ENCODE measurements around the gene BZW2.
"Not testable (repeated sequence)": the region's sequence is repeated elsewhere in the genome, so short reads cannot be mapped to it uniquely, and the experiment has no call there.

The BZW2 gene

DNA sequence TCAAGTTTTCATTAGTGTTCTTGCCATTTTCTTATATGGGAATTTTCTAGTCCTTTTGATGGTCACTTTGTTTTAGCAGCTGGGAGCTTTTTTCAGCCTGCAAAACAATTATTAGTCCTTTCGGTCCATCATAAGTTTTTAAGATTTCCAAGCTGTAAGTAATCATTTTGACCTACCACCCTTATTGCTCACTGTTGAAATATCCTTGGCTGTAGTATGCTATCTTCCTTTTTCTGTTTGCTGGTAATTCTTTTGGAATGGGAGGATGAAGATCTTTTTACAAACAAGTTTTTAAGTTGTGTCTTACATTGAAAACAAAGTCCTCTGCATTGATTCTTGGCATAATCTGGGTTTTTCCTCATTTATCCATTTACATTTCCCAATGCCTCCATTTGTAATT is 24.0 kb downstream of the BZW2 start:
- no peak for DNase-seq (ENCODE audit: low read depth in 2 of 2)

DNA sequence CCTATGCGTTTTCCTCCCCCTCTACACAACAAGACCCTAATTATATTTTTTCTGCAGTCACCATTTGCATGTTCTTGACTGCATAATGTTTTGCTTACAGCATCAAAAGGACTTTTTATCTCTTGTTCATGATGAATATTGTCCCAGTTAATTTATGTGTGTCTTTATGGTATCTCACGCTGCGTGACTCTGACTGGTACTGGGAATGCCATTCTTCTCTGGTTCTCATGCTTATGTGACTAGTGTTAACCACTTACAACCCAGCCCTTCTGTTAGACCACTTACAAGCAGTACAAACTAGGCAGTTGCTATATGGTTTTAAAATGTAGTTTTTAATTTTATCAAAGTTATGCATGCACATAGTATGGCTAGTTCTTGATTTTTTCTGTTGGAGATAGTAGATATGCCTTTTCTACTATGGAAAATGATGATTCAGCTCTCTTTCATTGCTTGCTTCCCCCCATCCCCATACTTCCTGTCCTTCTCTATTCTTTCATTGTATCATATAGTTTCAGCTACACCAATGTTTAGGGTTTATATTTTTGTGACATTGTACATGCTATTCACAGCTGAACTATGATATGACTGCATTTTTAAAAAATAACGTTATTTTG is 24.9 kb downstream of the BZW2 start:
- no peak for DNase-seq (ENCODE audit: low read depth in 2 of 2)

DNA sequence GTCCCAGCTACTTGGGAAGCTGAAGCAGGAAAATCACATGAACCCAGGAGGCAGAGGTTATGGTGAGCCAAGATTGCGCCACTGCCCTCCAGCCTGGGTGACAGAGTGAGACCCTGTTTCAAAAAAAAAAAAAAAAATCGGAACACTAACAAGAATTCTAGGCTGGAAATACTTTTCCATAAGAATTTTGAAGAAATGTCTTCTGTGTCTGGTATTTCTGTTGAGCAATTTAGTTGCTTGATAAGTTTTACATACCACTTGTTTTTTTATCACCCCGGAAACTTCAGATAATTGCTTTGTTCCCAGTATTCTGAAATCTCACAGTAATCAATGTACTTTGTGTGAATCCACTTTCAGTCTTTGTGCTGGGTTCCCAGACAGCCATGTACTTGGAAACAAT is 25.8 kb downstream of the BZW2 start:
- no peak for DNase-seq (ENCODE audit: low read depth in 2 of 2)

DNA sequence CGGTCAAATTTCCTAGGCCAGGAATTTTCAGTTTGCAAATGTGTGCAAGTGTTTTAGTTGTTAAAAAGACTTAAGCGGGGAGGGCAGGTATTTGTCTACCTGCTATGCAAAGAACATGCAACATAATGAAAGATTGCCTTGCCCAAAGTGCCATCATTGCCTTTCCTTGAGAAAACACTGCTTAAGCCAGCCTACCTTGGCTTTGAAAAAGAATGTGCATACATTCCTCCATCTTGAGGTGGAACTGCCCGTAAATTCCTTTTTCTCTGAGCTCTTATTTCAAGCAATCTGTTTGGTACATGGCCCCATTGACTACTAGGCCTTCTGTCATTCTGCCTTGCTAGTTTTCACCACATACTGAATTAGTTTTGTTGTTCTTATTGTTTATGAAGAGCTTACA is 29.3 kb downstream of the BZW2 start:
- DNase-seq (ENCODE audit: low read depth in 2 of 2) = no peak

- no peak for DNase-seq (ENCODE audit: low read depth in 2 of 2)
Measured at GRCh38 chr7:16677978-16678494, 32.1 kb downstream of the BZW2 start.

GRCh38 chr7:16678645-16679566 is 32.9 kb downstream of the BZW2 start:
- not testable (repeated sequence) for DNase-seq (ENCODE audit: low read depth in 2 of 2)

GRCh38 chr7:16684935-16685334 is 39.0 kb downstream of the BZW2 start:
- DNase-seq (ENCODE audit: low read depth in 2 of 2) = no peak

DNA sequence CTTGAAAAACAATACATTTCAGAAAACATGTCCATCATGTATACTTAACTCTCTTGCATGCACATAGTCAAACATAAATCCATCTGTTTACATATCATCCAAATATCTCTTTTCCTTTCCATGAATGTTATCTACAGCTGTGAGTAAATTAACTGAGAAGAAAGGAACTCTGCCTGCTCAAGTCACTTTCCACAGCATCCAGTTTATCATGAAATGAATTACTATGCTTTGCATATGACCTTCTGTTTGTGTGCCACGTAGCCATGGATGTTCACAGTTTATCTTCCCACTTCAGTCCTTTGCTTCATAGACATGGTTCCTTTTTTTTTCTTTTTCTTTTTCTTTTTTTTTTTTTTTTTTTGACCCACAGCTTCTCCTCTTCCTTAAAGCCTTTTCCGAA is 39.6 kb downstream of the BZW2 start:
- DNase-seq (ENCODE audit: low read depth in 2 of 2) = no peak

GRCh38 chr7:16688249-16688648 is 42.3 kb downstream of the BZW2 start:
- no peak for DNase-seq (ENCODE audit: low read depth in 2 of 2)

- no peak for DNase-seq (ENCODE audit: low read depth in 2 of 2)
Measured at GRCh38 chr7:16691241-16691640, 45.3 kb downstream of the BZW2 start.

DNA sequence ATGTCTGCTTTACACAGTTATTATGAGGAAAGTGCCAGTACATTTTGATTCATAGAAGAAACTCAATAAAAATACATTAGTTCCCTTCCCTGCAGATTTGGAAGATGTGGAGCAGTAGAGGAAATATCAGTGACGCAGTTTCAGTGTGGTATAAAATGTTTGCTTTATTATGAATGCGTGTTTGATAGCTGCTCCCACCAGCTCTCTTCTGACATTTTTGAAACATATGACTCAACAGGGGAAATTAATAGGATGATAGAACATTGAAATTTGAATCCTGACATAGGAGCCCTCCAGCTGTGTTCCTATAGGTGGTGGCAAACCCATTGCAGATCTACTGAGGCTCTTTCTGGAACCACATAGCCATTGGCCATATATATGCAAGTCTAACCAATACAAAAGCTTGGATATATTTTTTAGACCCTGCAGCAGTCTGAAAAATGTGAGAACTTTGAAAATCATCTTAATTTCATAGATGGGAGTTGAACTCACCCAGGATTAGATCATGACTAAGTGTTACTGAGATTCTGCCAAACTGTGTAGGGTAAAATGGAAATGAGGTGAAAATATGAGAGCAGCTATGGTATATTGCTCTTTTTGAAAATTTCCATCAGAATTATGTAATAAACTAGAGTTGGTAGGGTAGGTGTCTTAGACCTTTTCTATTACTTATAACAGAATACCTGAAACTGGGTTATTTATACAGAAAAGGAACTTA is 47.8 kb downstream of the BZW2 start:
- no peak for DNase-seq (ENCODE audit: low read depth in 2 of 2)

DNA sequence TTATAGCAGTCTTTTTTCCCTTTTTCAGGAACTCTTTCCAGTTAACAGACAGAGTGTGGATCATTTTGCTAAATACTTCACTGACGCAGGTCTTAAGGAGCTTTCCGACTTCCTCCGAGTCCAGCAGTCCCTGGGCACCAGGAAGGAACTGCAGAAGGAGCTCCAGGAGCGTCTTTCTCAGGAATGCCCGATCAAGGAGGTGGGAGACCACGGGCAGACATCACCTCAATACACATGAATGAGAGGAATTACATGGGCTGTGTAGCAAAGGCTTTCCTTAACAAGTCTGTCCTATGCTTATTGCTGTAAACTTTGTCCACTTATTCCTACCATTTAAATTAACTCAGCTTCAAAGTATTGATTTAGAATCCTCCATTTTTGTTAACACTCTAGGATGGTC is 48.8 kb downstream of the BZW2 start:
- no peak for DNase-seq (ENCODE audit: low read depth in 2 of 2)

- no peak for DNase-seq (ENCODE audit: low read depth in 2 of 2)
Measured at GRCh38 chr7:16695621-16696237, 49.7 kb downstream of the BZW2 start.

DNA sequence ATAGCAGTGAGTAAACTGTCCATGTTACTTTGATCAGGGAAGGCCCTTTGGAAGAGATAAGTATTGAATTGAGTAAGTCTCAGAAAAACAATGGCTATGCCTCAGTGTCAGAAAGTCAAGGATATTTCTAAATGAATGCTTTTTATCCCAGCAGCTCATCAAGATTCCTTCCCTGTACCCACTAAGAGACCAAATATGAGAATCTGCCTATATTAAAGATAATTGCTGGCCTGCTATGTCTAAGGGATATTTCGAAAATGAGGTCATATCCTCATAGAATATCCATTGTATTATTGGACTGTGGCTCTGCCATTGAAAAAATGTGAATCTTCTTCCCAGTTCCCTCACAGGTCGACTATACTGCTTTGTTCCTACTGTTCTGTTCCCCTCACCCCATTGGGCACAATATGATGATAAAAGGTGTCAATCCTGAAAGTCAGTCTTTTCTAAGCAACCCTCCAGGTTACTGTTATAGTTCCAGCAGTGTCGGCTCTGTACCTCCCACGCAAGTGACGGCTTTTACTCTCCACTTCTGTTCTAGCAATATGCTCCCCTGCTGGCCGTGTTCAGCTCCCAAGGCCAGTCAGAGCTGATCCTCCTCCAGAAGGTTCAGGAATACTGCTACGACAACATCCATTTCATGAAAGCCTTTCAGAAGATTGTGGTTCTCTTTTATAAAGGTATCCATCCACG is 51.7 kb downstream of the BZW2 start:
- DNase-seq (ENCODE audit: low read depth in 2 of 2) = no peak

DNA sequence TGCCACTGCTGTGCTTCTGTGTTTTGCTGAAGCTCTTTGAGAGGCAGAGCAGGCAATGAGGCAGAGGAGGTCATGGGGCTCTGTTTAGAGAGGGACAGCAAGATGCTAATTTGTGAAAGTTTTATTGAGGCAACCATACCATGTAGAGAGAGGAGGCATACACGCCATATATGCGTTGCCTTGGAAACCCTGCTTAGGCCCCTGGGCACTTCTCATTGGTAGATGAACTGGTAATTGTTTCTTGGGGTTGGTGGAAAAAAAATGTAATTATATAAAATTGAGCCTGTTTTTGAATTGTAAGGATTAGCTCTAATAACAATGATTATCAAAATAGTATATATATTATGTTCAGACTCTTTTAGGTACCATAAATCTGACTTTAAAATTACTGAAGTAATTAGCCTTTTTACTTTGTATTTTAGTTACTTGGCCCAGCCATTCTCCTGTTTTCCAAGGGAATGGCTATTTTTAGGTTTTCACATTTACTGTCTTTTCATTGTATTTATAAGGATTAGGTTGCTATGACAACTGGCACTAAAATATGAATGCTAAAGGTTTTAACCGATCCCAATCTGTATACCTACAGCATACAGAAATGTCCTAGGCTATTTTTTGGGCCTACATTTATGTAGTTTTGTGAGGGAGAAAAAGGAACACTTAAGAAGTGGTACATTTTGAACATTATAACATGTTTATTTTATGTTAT is 52.4 kb downstream of the BZW2 start:
- no peak for DNase-seq (ENCODE audit: low read depth in 2 of 2)

DNA sequence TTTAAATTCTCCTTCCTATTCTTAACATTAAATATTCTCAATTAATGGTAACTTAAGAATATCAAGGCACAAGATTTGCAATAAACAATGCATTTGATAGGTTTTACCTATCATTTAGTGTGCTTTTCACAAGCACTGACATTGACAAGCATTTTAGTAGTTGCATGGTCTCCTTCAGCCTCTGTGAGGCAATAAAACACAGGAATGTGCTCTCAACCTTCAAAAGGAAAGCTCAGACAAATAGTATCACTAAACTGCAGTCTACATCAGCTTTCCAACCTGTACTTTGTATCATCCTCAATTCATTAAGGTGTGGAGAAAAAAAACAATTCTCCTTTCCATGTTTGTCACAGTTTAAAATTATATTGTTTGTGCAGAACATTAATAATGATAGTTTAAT is 56.5 kb downstream of the BZW2 start:
- DNase-seq (ENCODE audit: low read depth in 2 of 2) = no peak

- no peak for DNase-seq (ENCODE audit: low read depth in 2 of 2)
Measured at GRCh38 chr7:16708511-16708910, 62.5 kb downstream of the BZW2 start.

DNA sequence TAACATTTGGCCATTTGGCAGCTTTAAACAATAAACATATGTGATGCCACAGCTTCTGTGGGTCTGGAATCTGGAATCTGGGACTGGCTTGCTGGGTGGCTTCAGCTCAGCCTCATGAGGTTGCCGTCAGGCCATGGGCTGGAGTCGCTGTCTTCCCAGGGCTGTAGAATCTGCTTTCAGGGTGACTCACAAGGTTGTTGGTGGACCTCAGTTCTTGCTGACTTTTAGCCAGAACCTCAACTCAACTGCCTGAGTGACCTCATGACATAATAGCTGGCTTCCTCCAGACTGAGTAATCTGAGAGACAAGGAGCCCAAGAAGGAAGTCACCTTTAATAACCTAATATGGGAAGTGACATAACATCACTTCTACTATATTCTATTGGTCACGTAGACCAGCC is 63.0 kb downstream of the BZW2 start:
- no peak for DNase-seq (ENCODE audit: low read depth in 2 of 2)

GRCh38 chr7:16710651-16711050 is 64.7 kb downstream of the BZW2 start:
- no peak for DNase-seq (ENCODE audit: low read depth in 2 of 2)

GRCh38 chr7:16711730-16712129 is 65.7 kb downstream of the BZW2 start:
- DNase-seq (ENCODE audit: low read depth in 2 of 2) = no peak

DNA sequence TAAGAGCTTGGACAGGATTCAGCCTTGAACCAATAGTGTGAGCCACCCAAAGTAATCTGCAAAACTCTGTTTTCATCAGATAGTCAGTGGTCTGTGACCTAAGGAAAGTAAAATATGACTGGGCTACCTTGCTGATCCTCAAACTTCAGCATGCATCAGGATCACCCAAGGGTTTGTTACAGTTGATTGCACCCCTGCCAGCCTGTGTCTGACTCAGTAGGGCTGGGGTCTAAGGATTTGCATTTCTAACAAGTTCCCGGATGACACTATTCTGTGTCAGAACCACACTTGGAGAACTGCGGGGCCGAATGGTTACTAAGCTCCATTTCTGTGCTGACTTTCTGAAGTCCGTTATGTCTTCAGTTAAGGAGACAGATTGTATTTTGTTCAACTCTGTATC is 66.9 kb downstream of the BZW2 start:
- no peak for DNase-seq (ENCODE audit: low read depth in 2 of 2)
